H1 (cell line): ENCODE data around the gene RIT2. TPM values are rescaled to one million over a fixed set of nuclear protein-coding genes. Genes with fewer than 3 reads are reported as not detected.

Source experiments
- CTCF ChIA-PET: fragments of 300-600 bp; sonication (Branson Sonifier 250); formaldehyde crosslinking; loops from one replicate; lab custom pipeline; 2021; ENCODE audit not compliant: partially characterized antibody; lab: Charles Lee
- POLR2A ChIA-PET: fragments of 300-600 bp; sonication (Branson Sonifier 250); formaldehyde crosslinking; loops from one replicate; lab custom pipeline; 2021; ENCODE audit warnings: inconsistent platforms; ENCODE audit not compliant: partially characterized antibody; lab: Charles Lee
- DNase-seq, 2 experiments: peaks; one replicate each; pipeline versions ENCODE4 v3.0.0 to v3.0.0-alpha.2; 2010 to 2022; ENCODE audit warnings: low spot score in 2 of 2, low read depth in 1 of 2, mixed read lengths in 1 of 2
- FAIRE-seq: peaks from 2 replicates; lab custom pipeline; 2011; peaks lifted over from hg19 to GRCh38; lab: Jason Lieb, UNC
- H2AFZ ChIP-seq: 2 replicates; pipeline ENCODE4 v1.8.1; 2012; ENCODE audit warnings: low read length, inconsistent platforms
- H2AK5ac ChIP-seq: 2 replicates; pipeline ENCODE4 v1.6.1; 2013; ENCODE audit warnings: low read depth, low read length
- H2BK120ac ChIP-seq: replicated peaks from 2 replicates; pipeline ENCODE3; 2013; ENCODE audit warnings: low read depth, low read length, inconsistent platforms
- H2BK12ac ChIP-seq: 2 replicates; pipeline ENCODE4 v1.6.1; 2013; ENCODE audit warnings: low read depth, low read length
- H2BK15ac ChIP-seq: 2 replicates; pipeline ENCODE4 v1.6.1; 2013; ENCODE audit warnings: low read length
- H2BK20ac ChIP-seq: 2 replicates; pipeline ENCODE4 v1.6.1; 2013; ENCODE audit warnings: low read length
- H2BK5ac ChIP-seq: 2 replicates; pipeline ENCODE4 v1.6.1; 2013; ENCODE audit warnings: low read depth, low read length
- H3K14ac ChIP-seq: 2 replicates; pipeline ENCODE4 v1.6.1; 2013; ENCODE audit warnings: inconsistent platforms; ENCODE audit not compliant: insufficient read length
- H3K18ac ChIP-seq: 2 replicates; pipeline ENCODE4 v1.6.1; 2013; ENCODE audit warnings: low read length; ENCODE audit errors: extremely low read depth
- H3K23ac ChIP-seq: 2 replicates; pipeline ENCODE4 v1.6.1; 2013; ENCODE audit warnings: inconsistent platforms; ENCODE audit not compliant: insufficient read length
- H3K23me2 ChIP-seq: 2 replicates; pipeline ENCODE4 v1.6.1; 2013; ENCODE audit warnings: low read depth, low read length
- H3K27ac ChIP-seq: 2 replicates; pipeline ENCODE4 v1.6.1; 2011; ENCODE audit warnings: low read depth, low read length, inconsistent platforms
- H3K27me3 ChIP-seq, 4 experiments: replicated peaks in 1 of 4; 1 replicate in 1 of 4; 2 replicates in 3 of 4; pipeline versions ENCODE4 v1.6.1 to v1.8.1; 2011 to 2013; ENCODE audit warnings: low read length in 3 of 4, mild to moderate bottlenecking in 3 of 4, inconsistent platforms in 2 of 4, mixed read lengths in 2 of 4, moderate library complexity in 1 of 4; ENCODE audit not compliant: control insufficient read depth in 3 of 4, insufficient read depth in 3 of 4; ENCODE audit errors: extremely low read depth in 1 of 4
- H3K36me3 ChIP-seq, 4 experiments: 2 replicates each; pipeline versions ENCODE4 v1.6.1 to v1.8.1; 2011 to 2013; ENCODE audit warnings: mild to moderate bottlenecking in 4 of 4, low read length in 3 of 4, moderate library complexity in 2 of 4, control low read depth in 1 of 4, inconsistent platforms in 1 of 4; ENCODE audit not compliant: insufficient read depth in 4 of 4, control insufficient read depth in 2 of 4
- H3K4ac ChIP-seq: replicated peaks from 2 replicates; pipeline ENCODE3; 2013; ENCODE audit warnings: low read length, low read depth, mixed read lengths, inconsistent platforms; ENCODE audit not compliant: insufficient read length
- H3K4me1 ChIP-seq, 4 experiments: replicated peaks in 1 of 4; 1 replicate in 1 of 4; 2 replicates in 3 of 4; pipeline versions ENCODE4 v1.6.1 to v1.8.1; 2011 to 2013; ENCODE audit warnings: low read length in 3 of 4, inconsistent platforms in 2 of 4, mixed read lengths in 1 of 4; ENCODE audit not compliant: insufficient read depth in 4 of 4, control insufficient read depth in 3 of 4
- H3K4me2 ChIP-seq, 2 experiments: 2 replicates each; pipeline versions ENCODE4 v1.6.1 to v1.8.1; 2011 to 2013; ENCODE audit warnings: low read depth in 2 of 2, low read length in 2 of 2, control low read depth in 1 of 2, inconsistent platforms in 1 of 2, mild to moderate bottlenecking in 1 of 2; ENCODE audit not compliant: insufficient read depth in 1 of 2
- H3K4me3 ChIP-seq, 4 experiments: fragments of 200-600, 300-600 bp in 1 of 4; sonication (generic), shearing (Covaris generic), sonication (Bioruptor Twin) in 1 of 4; 2 replicates each; pipeline versions ENCODE4 v1.5.1 to v1.8.1; 2011 to 2016; ENCODE audit warnings: low read length in 4 of 4, low read depth in 3 of 4, control low read depth in 2 of 4, inconsistent platforms in 2 of 4, mild to moderate bottlenecking in 2 of 4, mixed read lengths in 1 of 4, moderate library complexity in 1 of 4; ENCODE audit not compliant: insufficient read depth in 2 of 4; ENCODE audit errors: extremely low read depth in 1 of 4
- H3K56ac ChIP-seq: replicated peaks from 2 replicates; pipeline ENCODE3; 2013; ENCODE audit warnings: low read depth, mild to moderate bottlenecking, mixed read lengths, low read length, inconsistent platforms; ENCODE audit not compliant: insufficient read length
- H3K79me1 ChIP-seq: 2 replicates; pipeline ENCODE4 v1.6.1; 2013; ENCODE audit warnings: low read depth, low read length, control low read depth
- H3K79me2 ChIP-seq, 2 experiments: 2 replicates each; pipeline versions ENCODE4 v1.6.1 to v1.8.1; 2012 to 2013; ENCODE audit warnings: low read length in 2 of 2, mild to moderate bottlenecking in 2 of 2, inconsistent platforms in 1 of 2; ENCODE audit not compliant: insufficient read depth in 2 of 2, control insufficient read depth in 1 of 2
- H3K9ac ChIP-seq, 4 experiments: replicated peaks in 1 of 4; 1 replicate in 1 of 4; 2 replicates in 3 of 4; pipeline versions ENCODE4 v1.6.1 to v1.8.1; 2011 to 2013; ENCODE audit warnings: low read depth in 3 of 4, low read length in 3 of 4, control low read depth in 2 of 4, mild to moderate bottlenecking in 2 of 4, moderate library complexity in 2 of 4, inconsistent platforms in 1 of 4; ENCODE audit errors: extremely low read depth in 1 of 4
- H3K9me3 ChIP-seq, 2 experiments: 2 replicates each; pipeline versions ENCODE4 v1.6.1 to v1.8.1; 2012 to 2013; ENCODE audit warnings: mild to moderate bottlenecking in 2 of 2, moderate library complexity in 2 of 2, control low read depth in 1 of 2, inconsistent platforms in 1 of 2, low read depth in 1 of 2, low read length in 1 of 2, mixed read lengths in 1 of 2; ENCODE audit not compliant: insufficient read depth in 2 of 2
- H4K20me1 ChIP-seq, 2 experiments: replicated peaks in 1 of 2; 2 replicates each; pipeline versions ENCODE3 to v1.8.1; 2011 to 2013; ENCODE audit warnings: inconsistent platforms in 2 of 2, low read length in 2 of 2, mild to moderate bottlenecking in 1 of 2; ENCODE audit not compliant: insufficient read depth in 2 of 2, control insufficient read depth in 1 of 2
- H4K5ac ChIP-seq: 2 replicates; pipeline ENCODE4 v1.6.1; 2013; ENCODE audit warnings: low read length, low read depth, mixed read lengths, inconsistent platforms; ENCODE audit not compliant: insufficient read length
- H4K8ac ChIP-seq: 2 replicates; pipeline ENCODE4 v1.8.0; 2013; ENCODE audit warnings: mild to moderate bottlenecking, moderate library complexity, low read length, inconsistent platforms; ENCODE audit not compliant: insufficient read depth; ENCODE audit errors: extremely low read depth
- H4K91ac ChIP-seq: replicated peaks from 2 replicates; pipeline ENCODE3; 2013; ENCODE audit warnings: low read length, mixed read lengths, inconsistent platforms; ENCODE audit not compliant: insufficient read length
- RNF2 ChIP-seq: fragments of 200-900, 300-1000 bp; sonication (generic); IDR thresholded peaks from 2 replicates; pipeline ENCODE4 v1.7.1; 2016; ENCODE audit warnings: borderline replicate concordance, low read depth, mild to moderate bottlenecking, antibody characterized with exemption, low read length; ENCODE audit not compliant: poor library complexity, severe bottlenecking; ENCODE audit errors: missing control alignments
- WGBS, 2 experiments: shearing (Covaris generic) in 1 of 2; methylation state at CpG; one replicate each; pipeline versions ENCODE4 v1.1.6 to v1.1.7; 2013 to 2015; ENCODE audit warnings: low lambda C conversion rate in 2 of 2, mixed read lengths in 2 of 2, inconsistent platforms in 1 of 2, low coverage in 1 of 2, missing lambda C conversion rate in 1 of 2; ENCODE audit not compliant: insufficient replicate concordance in 2 of 2, insufficient coverage in 1 of 2, insufficient read length in 1 of 2; ENCODE audit errors: extremely low coverage in 1 of 2, missing lambda C conversion rate in 1 of 2; 5-methylcytosine and 5-hydroxymethylcytosine counted together
- polyA plus RNA-seq, 7 experiments: library from polyadenylated mRNA; depleted of rRNA in 3 of 7; stranded (reverse) in 5 of 7; unstranded in 2 of 7; fragments of >200 nt in 5 of 7; fragments of 200-250 nt in 2 of 7; gene quantifications; 1 replicate in 5 of 7; 2 replicates in 1 of 7; 4 replicates in 1 of 7; pipeline versions ENCODE4 v1.2.1 to v1.2.3, GENCODE V29; 2011 to 2013; ENCODE audit warnings: missing spikeins in 2 of 7, mixed read lengths in 2 of 7
- total RNA-seq: library from RNA; stranded (reverse); fragmentation: NEBNext Ultra II Directional; extraction: Animal tissue kit (Norgen Biotek cat#: 25700); gene quantifications from 2 replicates; pipeline ENCODE4 v1.2.1, GENCODE V29; 2021

RIT2 gene
- total and polyA plus RNA-seq, 2 of the 8 experiments (the other 6 are each of a cell fraction or from before 2014, with no cell fraction given): 0.67 to 3.2 TPM

- Histone ChIP-seq H3K36me3 (no peaks in the 10 kb centered on the region), H3K4me1 (peaks cover 0 to 5% (median 0%) of the 10 kb centered on the region in 4 experiments; a peak in 1 of 7 replicates), H3K56ac (no peak overlapping the region), H3K27ac (no peak overlapping the region), H2AK5ac (no peak overlapping the region), H3K4me3 (no peak overlapping the region), H3K4ac (no peak overlapping the region), H4K8ac (no peak overlapping the region), H4K20me1 (no peaks in the 10 kb centered on the region), H3K27me3 (no peaks in the 10 kb centered on the region), H3K9ac (no peak overlapping the region), H2BK12ac (no peak overlapping the region), H3K14ac (no peak overlapping the region), H3K18ac (no peak overlapping the region), H3K4me2 (no peak overlapping the region), H4K91ac (no peak overlapping the region), H3K23ac (no peak overlapping the region), H3K9me3 (no peaks in the 10 kb centered on the region), H2AFZ (no peak overlapping the region), H3K79me1 (no peaks in the 10 kb centered on the region), H2BK5ac (no peak overlapping the region), H2BK120ac (no peak overlapping the region), H2BK15ac (no peak overlapping the region), H3K79me2 (no peaks in the 10 kb centered on the region), H4K5ac (no peak overlapping the region), H2BK20ac (no peak overlapping the region), H3K23me2 (no peaks in the 10 kb centered on the region)
- ChIA-PET CTCF (no interaction called here), POLR2A (interaction anchor here (1.0 kb wide), 1 partner anchor 79 kb away, joined by 4 read pairs; no protein-coding TSS in a partner anchor)
- no peak for DNase-seq
- FAIRE-seq: no peak
- 87% methylated on average over 3 of the region's 3 CpGs; no CpG with 5 or more reads in 1 of the 2 experiments for WGBS, 2 experiments
- no peak for TF ChIP-seq RNF2
Measured at GRCh38 chr18:42822711-42823110, 292.8 kb downstream of the RIT2 start.
